Epithelial cell of prostate (primary cell): ENCODE results near the gene COQ2.
"Not testable (repeated sequence)": the region's sequence is repeated elsewhere in the genome, so short reads cannot be mapped to it uniquely, and the experiment has no call there.

Experiments
- DNase-seq: peaks from one replicate; pipeline ENCODE4 v3.0.0-alpha.2; 2011; ENCODE audit warnings: low read depth, low spot score
- H3K27ac ChIP-seq: fragments of 450-650 bp; 2 replicates; pipeline ENCODE4 v1.5.1; 2017; ENCODE audit warnings: mild to moderate bottlenecking

The COQ2 gene

GRCh38 chr4:83288381-83288780 lies 3.8 kb upstream of the COQ2 start:
- DNase-seq, H3K27ac ChIP-seq: not testable (repeated sequence)

- DNase-seq: no peak
- peak overlapping the region; percentile 80 for H3K27ac ChIP-seq
Measured at GRCh38 chr4:83285055-83285407, 433 bp upstream of the COQ2 start.

- no peak for DNase-seq
- H3K27ac ChIP-seq: no peak overlapping the region
Measured at GRCh38 chr4:83283181-83283580, 1.4 kb downstream of the COQ2 start.

- no peak overlapping the region for H3K27ac ChIP-seq
Measured at GRCh38 chr4:83282049-83282535, 2.5 kb downstream of the COQ2 start.

GRCh38 chr4:83281307-83281706 lies 3.3 kb downstream of the COQ2 start:
- H3K27ac ChIP-seq: no peak overlapping the region
- DNase-seq: no peak

More at GRCh38 chr4:83282049-83282535, 2.5 kb downstream of the COQ2 start:
- no peak for DNase-seq

- no peak for DNase-seq
- no peak overlapping the region for H3K27ac ChIP-seq
Measured at GRCh38 chr4:83276299-83277040, 8.1 kb downstream of the COQ2 start.

GRCh38 chr4:83273926-83274325 lies 10.7 kb downstream of the COQ2 start:
- DNase-seq, H3K27ac ChIP-seq: not testable (repeated sequence)

GRCh38 chr4:83272900-83273299 lies 11.7 kb downstream of the COQ2 start:
- no peak for DNase-seq

GRCh38 chr4:83269256-83269655 lies 15.3 kb downstream of the COQ2 start:
- H3K27ac ChIP-seq: no peak overlapping the region
- no peak for DNase-seq

More at GRCh38 chr4:83272900-83273299, 11.7 kb downstream of the COQ2 start:
- no peak overlapping the region for H3K27ac ChIP-seq

GRCh38 chr4:83268491-83268890 lies 16.1 kb downstream of the COQ2 start:
- H3K27ac ChIP-seq: no peak overlapping the region
- DNase-seq: no peak

GRCh38 chr4:83267830-83268475 lies 16.6 kb downstream of the COQ2 start:
- no peak for DNase-seq
- no peak overlapping the region for H3K27ac ChIP-seq

GRCh38 chr4:83267121-83267829 lies 17.3 kb downstream of the COQ2 start:
- no peak for DNase-seq
- no peak overlapping the region for H3K27ac ChIP-seq

GRCh38 chr4:83266689-83267088 lies 17.9 kb downstream of the COQ2 start:
- no peak overlapping the region for H3K27ac ChIP-seq

GRCh38 chr4:83263106-83263505 lies 21.5 kb downstream of the COQ2 start:
- no peak for DNase-seq
- no peak overlapping the region for H3K27ac ChIP-seq

More at GRCh38 chr4:83266689-83267088, 17.9 kb downstream of the COQ2 start:
- no peak for DNase-seq

- DNase-seq: no peak
- H3K27ac ChIP-seq: no peak overlapping the region
Measured at GRCh38 chr4:83262682-83263081, 21.9 kb downstream of the COQ2 start.

GRCh38 chr4:83261307-83261706 lies 23.3 kb downstream of the COQ2 start:
- H3K27ac ChIP-seq: no peak overlapping the region
- no peak for DNase-seq

GRCh38 chr4:83259586-83259985 lies 25.0 kb downstream of the COQ2 start:
- no peak for DNase-seq
- H3K27ac ChIP-seq: no peak overlapping the region

- no peak overlapping the region for H3K27ac ChIP-seq
- DNase-seq: no peak
Measured at GRCh38 chr4:83258461-83258860, 26.1 kb downstream of the COQ2 start.

- DNase-seq: no peak
Measured at GRCh38 chr4:83257811-83258210, 26.8 kb downstream of the COQ2 start.

GRCh38 chr4:83255584-83255983 lies 29.0 kb downstream of the COQ2 start:
- no peak for DNase-seq
- H3K27ac ChIP-seq: peak overlapping the region; percentile 77

More at GRCh38 chr4:83257811-83258210, 26.8 kb downstream of the COQ2 start:
- no peak overlapping the region for H3K27ac ChIP-seq
